Measurements from ENCODE around the gene MICAL2.

MICAL2 gene

GRCh38 chr11:12168114-12168513 is 57.7 kb downstream of the MICAL2 start:
- in situ Hi-C loops (cut with MboI; ENCODE audit: low pct_unique_long_range_greater_than_20kb, low sequenced_read_pairs, unreplicated experiment) = no loop called here
- no peak for TF ChIP-seq CTCF (IDR thresholded peaks at IDR 0.05; ENCODE audit: extremely low read depth, insufficient read depth, missing control alignments)
- no peak for DNase-seq (ENCODE audit: low spot score)

GRCh38 chr11:12169822-12170221 is 59.4 kb downstream of the MICAL2 start:
- in situ Hi-C loops (cut with MboI; ENCODE audit: low pct_unique_long_range_greater_than_20kb, low sequenced_read_pairs, unreplicated experiment) = no loop called here
- DNase-seq (ENCODE audit: low spot score) = no peak
- TF ChIP-seq CTCF (IDR thresholded peaks at IDR 0.05; ENCODE audit: extremely low read depth, insufficient read depth, missing control alignments) = no peak

GRCh38 chr11:12170501-12170900 is 60.1 kb downstream of the MICAL2 start:
- TF ChIP-seq CTCF (IDR thresholded peaks at IDR 0.05; ENCODE audit: extremely low read depth, insufficient read depth, missing control alignments) = no peak
- in situ Hi-C loops (cut with MboI; ENCODE audit: low pct_unique_long_range_greater_than_20kb, low sequenced_read_pairs, unreplicated experiment) = no loop called here
- DNase-seq (ENCODE audit: low spot score) = no peak

- DNase-seq (ENCODE audit: low spot score) = no peak
- TF ChIP-seq CTCF (IDR thresholded peaks at IDR 0.05; ENCODE audit: extremely low read depth, insufficient read depth, missing control alignments) = no peak
- in situ Hi-C loops (cut with MboI; ENCODE audit: low pct_unique_long_range_greater_than_20kb, low sequenced_read_pairs, unreplicated experiment) = no loop called here
Measured at GRCh38 chr11:12170984-12171383, 60.6 kb downstream of the MICAL2 start.

GRCh38 chr11:12171921-12172320 is 61.5 kb downstream of the MICAL2 start:
- no peak for TF ChIP-seq CTCF (IDR thresholded peaks at IDR 0.05; ENCODE audit: extremely low read depth, insufficient read depth, missing control alignments)
- in situ Hi-C loops (cut with MboI; ENCODE audit: low pct_unique_long_range_greater_than_20kb, low sequenced_read_pairs, unreplicated experiment) = no loop called here
- DNase-seq (ENCODE audit: low spot score) = no peak

- no peak for DNase-seq (ENCODE audit: low spot score)
- no peak for TF ChIP-seq CTCF (IDR thresholded peaks at IDR 0.05; ENCODE audit: extremely low read depth, insufficient read depth, missing control alignments)
- in situ Hi-C loops (cut with MboI; ENCODE audit: low pct_unique_long_range_greater_than_20kb, low sequenced_read_pairs, unreplicated experiment) = no loop called here
Measured at GRCh38 chr11:12172493-12173013, 62.2 kb downstream of the MICAL2 start.

GRCh38 chr11:12173111-12173510 is 62.7 kb downstream of the MICAL2 start:
- in situ Hi-C loops (cut with MboI; ENCODE audit: low pct_unique_long_range_greater_than_20kb, low sequenced_read_pairs, unreplicated experiment) = no loop called here

More at GRCh38 chr11:12173111-12173510, 62.7 kb downstream of the MICAL2 start:
- no peak for DNase-seq (ENCODE audit: low spot score)
- no peak for TF ChIP-seq CTCF (IDR thresholded peaks at IDR 0.05; ENCODE audit: extremely low read depth, insufficient read depth, missing control alignments)

All from GM13977 (cell line).